Measurements from ENCODE around the gene LAMA2. TPM values are rescaled to one million over a fixed set of nuclear protein-coding genes. Genes with fewer than 3 reads are reported as not detected.

The LAMA2 gene
- total RNA-seq, 1 experiment from 2014 or later: 4.2 TPM

DNA sequence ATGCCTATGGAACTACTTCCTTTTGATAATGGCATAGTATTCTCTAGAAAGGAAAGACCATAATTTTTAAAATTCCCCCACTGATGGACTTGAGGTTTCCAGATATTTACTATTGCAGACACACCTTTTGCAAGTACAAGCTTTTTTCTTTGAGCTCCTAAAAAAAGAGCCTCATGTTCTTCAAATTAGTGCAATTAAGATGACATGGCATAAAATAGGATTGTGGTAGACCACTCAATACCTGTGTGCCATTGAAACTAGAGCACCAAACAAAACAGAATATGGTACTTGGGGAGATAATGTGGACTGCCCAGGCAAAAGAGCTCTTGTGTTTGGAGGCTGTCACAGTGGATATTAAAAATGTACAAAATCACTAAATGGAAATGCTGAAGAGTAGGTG lies 19.0 kb upstream of the LAMA2 start:
- Histone ChIP-seq H3K18ac (ENCODE audit: insufficient read length, low read depth, low read length) (no peak overlapping the region), H2AK5ac (ENCODE audit: insufficient read length, low read length) (no peak overlapping the region), H4K91ac (ENCODE audit: insufficient read length, low read depth, low read length) (no peak overlapping the region), H3K4ac (ENCODE audit: low read depth, low read length) (no peak overlapping the region), H3K4me2 (ENCODE audit: insufficient read depth, insufficient read length, low read length) (no peak overlapping the region), H3K9ac (ENCODE audit: extremely low read depth, insufficient read length, low read length) (no peak overlapping the region), H3K27ac (ENCODE audit: insufficient read length, low read depth, low read length) (no peak overlapping the region), H3K14ac (ENCODE audit: insufficient read depth, low read length) (no peak overlapping the region), H3K23ac (ENCODE audit: insufficient read length, low read depth, low read length) (no peak overlapping the region), H2BK15ac (ENCODE audit: low read depth, low read length) (no peak overlapping the region), H4K20me1 (ENCODE audit: control insufficient read depth, insufficient read depth, insufficient read length) (no peaks in the 10 kb centered on the region), H3K27me3 (ENCODE audit: insufficient read depth, low read length) (no peaks in the 10 kb centered on the region), H4K5ac (ENCODE audit: insufficient read length, low read depth, low read length) (no peak overlapping the region), H3K79me2 (ENCODE audit: insufficient read depth, low read length) (no peaks in the 10 kb centered on the region), H3K4me1 (ENCODE audit: insufficient read depth, low read length) (no peaks in the 10 kb centered on the region), H2BK5ac (ENCODE audit: insufficient read length, low read length) (no peak overlapping the region), H3K23me2 (ENCODE audit: insufficient read length, low read depth, low read length, poor library complexity, severe bottlenecking) (no peaks in the 10 kb centered on the region), H2BK12ac (ENCODE audit: insufficient read length, low read depth, low read length) (no peak overlapping the region), H4K8ac (replicated peaks; ENCODE audit: insufficient read length, low read depth, low read length) (no peak overlapping the region), H2BK20ac (ENCODE audit: low read depth, low read length, poor library complexity, severe bottlenecking) (no peak overlapping the region), H3K56ac (ENCODE audit: insufficient read length, low read depth, low read length) (no peak overlapping the region), H3T11ph (ENCODE audit: low read length) (no peak overlapping the region), H3K9me3 (ENCODE audit: control insufficient read depth, low read depth, low read length) (no peaks in the 10 kb centered on the region), H2AFZ (ENCODE audit: low read length) (no peak overlapping the region), H3K79me1 (ENCODE audit: insufficient read depth, low read depth, low read length, poor library complexity, severe bottlenecking) (no peaks in the 10 kb centered on the region), H2BK120ac (ENCODE audit: low read depth, low read length, poor library complexity, severe bottlenecking) (no peak overlapping the region)
- Mint-ChIP-seq H3K36me3 (ENCODE audit: insufficient read depth in 1 of 3, low read depth in 3 of 3) (peaks cover 0 to 9% (median 2%) of the 10 kb centered on the region in 3 experiments; a peak in 4 of 7 replicates), H3K4me3 (no peak overlapping the region), H3K27me3 (ENCODE audit: low read depth) (no peaks in the 10 kb centered on the region), H3K4me1 (no peaks in the 10 kb centered on the region), H3K9me3 (peaks cover 8 to 12% of the 10 kb centered on the region in 2 experiments), H3K27ac (no peak overlapping the region)
- TF ChIP-seq, protein P1, sequence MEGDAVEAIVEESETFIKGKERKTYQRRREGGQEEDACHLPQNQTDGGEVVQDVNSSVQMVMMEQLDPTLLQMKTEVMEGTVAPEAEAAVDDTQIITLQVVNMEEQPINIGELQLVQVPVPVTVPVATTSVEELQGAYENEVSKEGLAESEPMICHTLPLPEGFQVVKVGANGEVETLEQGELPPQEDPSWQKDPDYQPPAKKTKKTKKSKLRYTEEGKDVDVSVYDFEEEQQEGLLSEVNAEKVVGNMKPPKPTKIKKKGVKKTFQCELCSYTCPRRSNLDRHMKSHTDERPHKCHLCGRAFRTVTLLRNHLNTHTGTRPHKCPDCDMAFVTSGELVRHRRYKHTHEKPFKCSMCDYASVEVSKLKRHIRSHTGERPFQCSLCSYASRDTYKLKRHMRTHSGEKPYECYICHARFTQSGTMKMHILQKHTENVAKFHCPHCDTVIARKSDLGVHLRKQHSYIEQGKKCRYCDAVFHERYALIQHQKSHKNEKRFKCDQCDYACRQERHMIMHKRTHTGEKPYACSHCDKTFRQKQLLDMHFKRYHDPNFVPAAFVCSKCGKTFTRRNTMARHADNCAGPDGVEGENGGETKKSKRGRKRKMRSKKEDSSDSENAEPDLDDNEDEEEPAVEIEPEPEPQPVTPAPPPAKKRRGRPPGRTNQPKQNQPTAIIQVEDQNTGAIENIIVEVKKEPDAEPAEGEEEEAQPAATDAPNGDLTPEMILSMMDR (conservative IDR thresholded peaks at IDR 0.05): no peak
- no peak for DNase-seq
